HG03565 (cell line): ENCODE measurements around the gene PTGR1.

Experiments
- ATAC-seq: cut with Tn5 transposase; IDR thresholded peaks from one replicate; pipeline ENCODE4 v1.9.1; 2021; ENCODE audit warnings: mild to moderate bottlenecking, moderate library complexity; ENCODE audit not compliant: unreplicated experiment

PTGR1 gene

GRCh38 chr9:111542497-111543254, 56.8 kb downstream of the PTGR1 start:
- ATAC-seq = no peak

GRCh38 chr9:111533099-111533790, 66.2 kb downstream of the PTGR1 start:
- no peak for ATAC-seq

GRCh38 chr9:111531716-111532115, 67.7 kb downstream of the PTGR1 start:
- no peak for ATAC-seq

- ATAC-seq = no peak
Measured at GRCh38 chr9:111529787-111530186, 69.7 kb downstream of the PTGR1 start.

- no peak for ATAC-seq
Measured at GRCh38 chr9:111527347-111527746, 72.1 kb downstream of the PTGR1 start.

- no peak for ATAC-seq
Measured at GRCh38 chr9:111525056-111525977, 74.1 kb downstream of the PTGR1 start, which contains the start of gene ZNF483. Gene ZNF483, plus strand, starts transcription at chr9:111525179. Its CDS starts 2,217 bp downstream, at chr9:111527396.

- ATAC-seq = no peak
Measured at GRCh38 chr9:111524731-111525055, 74.8 kb downstream of the PTGR1 start.

- no peak for ATAC-seq
Measured at GRCh38 chr9:111516061-111516465, 83.4 kb downstream of the PTGR1 start.

- ATAC-seq = no peak
Measured at GRCh38 chr9:111514967-111515366, 84.5 kb downstream of the PTGR1 start.
